C4-2B (cell line): ENCODE results near the gene CTXN3.

Experiments
- H3K27ac ChIP-seq: fragments of 450-650 bp; 2 replicates; pipeline ENCODE4 v1.5.1; 2017
- ZFX ChIP-seq: fragments of 450-650 bp; IDR thresholded peaks from 2 replicates; pipeline ENCODE4 v1.6.1; 2017
- TF ChIP-seq, protein P1 (sequence below): fragments of 450-650 bp; conservative IDR thresholded peaks from 2 replicates; pipeline ENCODE4 v1.5.1; 2017; ENCODE audit warnings: mild to moderate bottlenecking

The CTXN3 gene

DNA sequence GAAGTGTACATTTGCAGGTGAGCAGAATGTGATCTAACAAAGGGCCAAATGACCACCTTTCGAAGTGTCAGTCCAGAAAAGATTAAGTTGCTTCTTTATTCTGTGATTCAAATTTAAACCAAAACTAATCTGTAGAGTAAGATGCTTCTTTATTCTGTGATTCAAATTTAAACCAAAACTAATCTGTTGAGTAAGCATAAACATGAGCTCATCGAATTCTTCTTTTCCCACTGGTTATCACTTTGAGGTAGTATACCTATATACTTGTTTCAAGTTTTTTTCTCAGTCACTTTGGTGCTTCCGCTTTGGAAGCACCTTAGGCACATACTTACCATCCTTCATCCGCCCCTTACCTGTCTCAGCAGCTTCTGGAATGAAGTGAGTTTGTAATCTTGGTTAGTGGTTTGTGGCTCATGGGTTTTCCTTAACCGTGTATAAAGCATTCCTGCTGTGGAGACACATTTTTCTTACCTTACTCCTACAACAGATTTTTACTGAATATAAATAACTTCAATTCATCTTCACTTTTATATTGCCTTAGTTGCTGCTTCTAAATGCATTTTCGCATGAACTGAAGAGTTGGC lies 40.7 kb upstream of the CTXN3 start:
- no peak for TF ChIP-seq ZFX
- TF ChIP-seq, protein P1, sequence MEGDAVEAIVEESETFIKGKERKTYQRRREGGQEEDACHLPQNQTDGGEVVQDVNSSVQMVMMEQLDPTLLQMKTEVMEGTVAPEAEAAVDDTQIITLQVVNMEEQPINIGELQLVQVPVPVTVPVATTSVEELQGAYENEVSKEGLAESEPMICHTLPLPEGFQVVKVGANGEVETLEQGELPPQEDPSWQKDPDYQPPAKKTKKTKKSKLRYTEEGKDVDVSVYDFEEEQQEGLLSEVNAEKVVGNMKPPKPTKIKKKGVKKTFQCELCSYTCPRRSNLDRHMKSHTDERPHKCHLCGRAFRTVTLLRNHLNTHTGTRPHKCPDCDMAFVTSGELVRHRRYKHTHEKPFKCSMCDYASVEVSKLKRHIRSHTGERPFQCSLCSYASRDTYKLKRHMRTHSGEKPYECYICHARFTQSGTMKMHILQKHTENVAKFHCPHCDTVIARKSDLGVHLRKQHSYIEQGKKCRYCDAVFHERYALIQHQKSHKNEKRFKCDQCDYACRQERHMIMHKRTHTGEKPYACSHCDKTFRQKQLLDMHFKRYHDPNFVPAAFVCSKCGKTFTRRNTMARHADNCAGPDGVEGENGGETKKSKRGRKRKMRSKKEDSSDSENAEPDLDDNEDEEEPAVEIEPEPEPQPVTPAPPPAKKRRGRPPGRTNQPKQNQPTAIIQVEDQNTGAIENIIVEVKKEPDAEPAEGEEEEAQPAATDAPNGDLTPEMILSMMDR: no peak

DNA sequence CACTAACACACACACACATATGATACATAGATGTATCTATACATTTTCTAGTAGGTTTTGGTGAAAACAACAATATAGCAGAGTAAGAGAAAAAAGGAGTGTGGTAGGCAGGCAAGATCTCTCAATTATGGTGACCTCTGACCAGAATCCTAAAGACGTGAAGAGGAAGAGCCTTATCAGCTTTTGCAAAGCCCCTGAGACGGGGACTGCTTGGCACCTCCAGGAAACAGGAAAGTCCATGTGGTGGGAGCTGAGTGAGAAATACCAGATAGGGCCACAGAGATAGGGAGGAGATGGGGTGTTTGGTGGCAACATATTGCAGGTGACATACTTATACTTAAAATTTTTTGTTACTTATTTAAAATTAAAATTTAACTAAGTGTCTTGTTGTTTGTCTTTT lies 39.9 kb upstream of the CTXN3 start:
- TF ChIP-seq ZFX: no peak
- TF ChIP-seq, protein P1: no peak
- H3K27ac ChIP-seq: no peak overlapping the region

More for the DNA sequence above, 40.7 kb upstream of the CTXN3 start:
- no peak overlapping the region for H3K27ac ChIP-seq

DNA sequence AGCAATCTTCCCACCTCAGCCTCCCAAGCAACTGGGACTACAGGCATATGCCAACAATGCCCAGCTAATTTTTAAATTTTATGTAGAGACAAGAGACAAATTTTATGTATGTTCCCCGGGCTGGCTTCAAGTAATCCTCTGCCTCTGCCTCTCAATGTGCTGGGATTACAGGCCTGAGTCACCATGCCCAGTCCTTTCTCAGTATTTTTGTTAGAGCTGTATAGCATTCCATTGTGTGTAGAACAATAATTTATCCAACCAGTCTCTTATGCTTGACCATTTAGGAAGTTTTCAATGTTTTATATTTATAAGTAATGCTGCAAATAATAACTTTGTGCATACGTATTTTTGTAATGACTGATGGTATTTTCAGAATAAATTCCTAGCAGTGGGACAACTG lies 38.9 kb upstream of the CTXN3 start:
- no peak overlapping the region for H3K27ac ChIP-seq

DNA sequence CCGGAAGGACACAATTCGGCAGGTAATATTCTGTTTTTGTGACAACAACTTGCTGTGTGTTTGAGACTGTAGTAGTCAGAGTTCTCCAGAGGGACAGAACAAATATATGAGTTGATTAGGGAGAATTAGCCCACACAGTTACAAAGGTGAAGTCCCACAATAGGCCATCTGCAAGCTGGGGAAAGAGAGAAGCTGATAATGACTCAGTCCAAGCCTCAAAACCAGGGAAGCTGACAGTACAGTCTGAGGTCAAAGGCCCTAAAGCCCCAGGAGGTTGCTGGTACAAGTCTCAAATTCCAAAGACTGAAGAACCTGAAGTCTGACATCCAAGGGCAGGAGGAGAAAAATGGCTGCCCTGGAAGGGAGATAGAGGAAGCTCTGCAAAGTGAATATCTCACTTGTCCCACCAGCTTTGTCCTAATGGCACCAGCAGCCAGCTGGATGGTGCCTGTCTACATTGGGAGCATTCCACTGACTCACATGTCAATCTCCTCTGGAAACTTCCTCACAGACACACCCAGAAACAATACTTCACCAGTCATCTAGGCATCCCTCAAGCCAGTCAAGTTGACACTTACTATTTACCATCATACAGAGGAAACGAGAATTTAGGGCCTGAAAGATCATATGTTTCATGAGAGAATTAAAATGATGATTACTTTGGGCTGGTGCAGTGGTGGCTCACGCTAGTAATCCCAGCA lies 36.3 kb upstream of the CTXN3 start:
- no peak for TF ChIP-seq ZFX
- TF ChIP-seq, protein P1: no peak
- no peak overlapping the region for H3K27ac ChIP-seq

More for the DNA sequence above, 38.9 kb upstream of the CTXN3 start:
- no peak for TF ChIP-seq ZFX
- TF ChIP-seq, protein P1: no peak

DNA sequence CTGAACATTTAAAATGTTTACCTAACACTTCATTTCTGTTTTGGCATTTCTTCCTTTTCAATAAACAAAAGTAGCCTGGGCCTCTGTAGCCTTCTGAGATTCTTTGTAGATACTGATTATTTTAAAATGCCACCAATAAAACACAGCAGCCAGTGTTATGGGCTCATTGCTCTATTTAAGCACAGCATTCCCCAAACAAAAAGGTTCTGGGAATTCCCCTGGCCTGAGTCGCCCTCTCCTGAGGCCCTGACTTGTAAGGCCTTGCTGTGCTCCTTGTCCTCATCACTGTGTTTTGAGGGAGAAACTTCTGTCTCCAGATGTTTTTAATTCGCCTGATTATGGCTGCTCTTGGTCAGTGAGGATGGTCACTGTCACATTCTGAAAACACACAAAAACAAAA lies 33.0 kb upstream of the CTXN3 start:
- H3K27ac ChIP-seq: no peak overlapping the region
- no peak for TF ChIP-seq ZFX
- TF ChIP-seq, protein P1: no peak

DNA sequence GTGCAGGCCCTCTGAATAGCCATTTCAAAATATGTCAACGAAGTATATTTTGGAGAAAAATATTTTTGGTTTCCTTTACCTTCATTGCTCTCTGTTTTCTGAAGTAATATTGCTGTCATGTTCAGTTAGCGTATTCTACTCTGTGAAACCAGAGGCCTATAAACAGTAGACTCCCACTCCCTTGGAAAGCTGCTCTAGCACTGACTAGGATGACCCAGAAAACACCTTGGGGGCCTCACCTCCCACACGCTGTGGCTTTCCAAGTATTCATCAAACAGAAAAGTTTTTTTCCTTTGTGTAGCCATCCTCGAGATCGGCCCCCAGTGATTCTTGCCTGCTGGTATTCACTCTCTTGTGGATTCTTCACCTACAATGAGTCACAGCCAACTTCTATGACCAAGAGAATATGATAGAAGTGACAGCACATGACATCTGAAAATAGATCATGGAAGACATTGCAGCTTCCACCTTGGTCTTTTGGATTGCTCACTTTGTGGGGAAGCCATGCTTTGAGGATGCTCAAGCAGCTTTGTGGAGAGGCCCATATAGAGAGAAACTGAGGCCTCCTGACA lies 28.9 kb upstream of the CTXN3 start:
- H3K27ac ChIP-seq: no peak overlapping the region
- TF ChIP-seq, protein P1: no peak
- TF ChIP-seq ZFX: no peak

DNA sequence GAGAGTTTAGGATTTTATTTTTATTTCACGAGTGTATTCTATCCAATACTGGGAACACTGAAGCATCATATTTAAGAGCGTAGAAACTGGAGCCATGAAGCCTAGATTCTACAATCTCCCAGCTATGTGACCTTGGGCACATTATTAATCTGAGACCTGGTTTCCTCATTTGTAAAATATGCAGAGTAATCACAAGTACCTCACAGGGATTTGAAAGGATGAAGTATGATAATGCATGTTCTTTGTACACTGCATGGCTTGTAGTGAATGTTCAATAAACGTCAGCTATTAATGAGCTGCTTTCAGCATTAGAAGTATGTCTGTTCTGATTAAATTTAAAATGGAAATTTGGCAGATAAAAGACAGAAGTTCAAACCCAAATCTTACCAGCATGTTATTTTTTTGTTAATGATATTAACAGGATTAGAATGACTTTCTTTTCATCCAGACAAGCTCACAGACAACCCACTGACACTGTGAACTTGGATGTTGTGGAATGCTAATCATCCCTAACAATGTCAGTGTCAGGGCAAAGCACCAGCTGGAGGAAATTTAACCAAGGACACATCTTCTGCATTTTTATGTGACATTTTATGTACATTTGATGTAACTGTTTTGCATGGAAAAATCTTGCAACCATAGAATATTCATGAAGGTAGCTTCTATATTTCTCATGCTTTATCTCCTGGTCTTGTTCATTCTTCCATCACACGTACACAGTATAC lies 27.1 kb upstream of the CTXN3 start:
- H3K27ac ChIP-seq: no peak overlapping the region
- TF ChIP-seq, protein P1: no peak
- no peak for TF ChIP-seq ZFX
